Measurements from ENCODE around the gene CASD1.
A peak's percentile ranks its signal among the peaks of the same experiment; 100 is the strongest.

Gene CASD1

GRCh38 chr7:94514917-94515316, 5.3 kb downstream of the CASD1 start:
- no peak overlapping the region for H3K4me3 ChIP-seq (ENCODE audit: low read length)
- no peaks in the 10 kb centered on the region for H3K9me2 ChIP-seq (replicated peaks; ENCODE audit: insufficient read depth, low read length)
- H3K4me1 ChIP-seq (ENCODE audit: low read length) = peaks cover 11% of the 10 kb centered on the region
- peaks cover 66% of the 10 kb centered on the region for H3K79me2 ChIP-seq (ENCODE audit: low read length)
- H4K20me1 ChIP-seq (ENCODE audit: insufficient read depth, low read length) = no peaks in the 10 kb centered on the region; the same call in 1 of the 2 replicates
- H3F3A ChIP-seq (ENCODE audit: insufficient read depth, low read length) = no peaks in the 10 kb centered on the region
- no peak overlapping the region for H2AFZ ChIP-seq (ENCODE audit: low read length)
- no peak for DNase-seq
- no peaks in the 10 kb centered on the region for H3K36me3 ChIP-seq (replicated peaks; ENCODE audit: insufficient read depth, low read length)
- H3K9me3 ChIP-seq (replicated peaks; ENCODE audit: insufficient read depth, low read length) = no peaks in the 10 kb centered on the region
- no peak overlapping the region for H3K27ac ChIP-seq (ENCODE audit: low read length)
- no peak overlapping the region for H3K4me2 ChIP-seq (ENCODE audit: low read depth, low read length)
- no peak for TF ChIP-seq EZH2phosphoT487 (IDR thresholded peaks at IDR 0.05; ENCODE audit: low read length)
- no peak for TF ChIP-seq CTCF (IDR thresholded peaks at IDR 0.05; ENCODE audit: low read length)
- TF ChIP-seq EZH2 (optimal IDR thresholded peaks at IDR 0.05; ENCODE audit: low read depth, low read length) = no peak
- H3K27me3 ChIP-seq (replicated peaks; ENCODE audit: insufficient read depth, low read length) = no peaks in the 10 kb centered on the region
- H3K9ac ChIP-seq (ENCODE audit: low read length) = no peak overlapping the region

GRCh38 chr7:94525923-94526322, 16.3 kb downstream of the CASD1 start:
- Histone ChIP-seq H3K9me2 (replicated peaks; ENCODE audit: insufficient read depth, low read length) (no peaks in the 10 kb centered on the region), H3K4me2 (ENCODE audit: low read depth, low read length) (no peak overlapping the region), H3K27me3 (replicated peaks; ENCODE audit: insufficient read depth, low read length) (no peaks in the 10 kb centered on the region), H3K36me3 (replicated peaks; ENCODE audit: insufficient read depth, low read length) (no peaks in the 10 kb centered on the region), H3K9ac (ENCODE audit: low read length) (no peak overlapping the region), H4K20me1 (ENCODE audit: insufficient read depth, low read length) (no peaks in the 10 kb centered on the region), H2AFZ (ENCODE audit: low read length) (no peak overlapping the region), H3K4me3 (ENCODE audit: low read length) (no peak overlapping the region), H3K9me3 (replicated peaks; ENCODE audit: insufficient read depth, low read length) (no peaks in the 10 kb centered on the region), H3K4me1 (ENCODE audit: low read length) (no peaks in the 10 kb centered on the region), H3K79me2 (ENCODE audit: low read length) (no peaks in the 10 kb centered on the region), H3K27ac (ENCODE audit: low read length) (no peak overlapping the region), H3F3A (ENCODE audit: insufficient read depth, low read length) (no peaks in the 10 kb centered on the region)
- peak; percentile 7 for DNase-seq
- TF ChIP-seq CTCF (IDR thresholded peaks at IDR 0.05; ENCODE audit: low read length) = no peak
- no peak for TF ChIP-seq EZH2phosphoT487 (IDR thresholded peaks at IDR 0.05; ENCODE audit: low read length)
- no peak for TF ChIP-seq EZH2 (optimal IDR thresholded peaks at IDR 0.05; ENCODE audit: low read depth, low read length)

- H3K9me2 ChIP-seq (replicated peaks; ENCODE audit: insufficient read depth, low read length) = no peaks in the 10 kb centered on the region
- H3K36me3 ChIP-seq (replicated peaks; ENCODE audit: insufficient read depth, low read length) = no peaks in the 10 kb centered on the region
- no peak overlapping the region for H3K4me3 ChIP-seq (ENCODE audit: low read length)
- H3K27ac ChIP-seq (ENCODE audit: low read length) = no peak overlapping the region
- H3K79me2 ChIP-seq (ENCODE audit: low read length) = no peaks in the 10 kb centered on the region
- no peaks in the 10 kb centered on the region for H3K4me1 ChIP-seq (ENCODE audit: low read length)
- TF ChIP-seq EZH2phosphoT487 (IDR thresholded peaks at IDR 0.05; ENCODE audit: low read length) (no peak), EZH2 (optimal IDR thresholded peaks at IDR 0.05; ENCODE audit: low read depth, low read length) (no peak), CTCF (IDR thresholded peaks at IDR 0.05; ENCODE audit: low read length) (no peak)
- H3K27me3 ChIP-seq (replicated peaks; ENCODE audit: insufficient read depth, low read length) = no peaks in the 10 kb centered on the region
- H3F3A ChIP-seq (ENCODE audit: insufficient read depth, low read length) = no peaks in the 10 kb centered on the region
- no peak overlapping the region for H3K9ac ChIP-seq (ENCODE audit: low read length)
- no peaks in the 10 kb centered on the region for H4K20me1 ChIP-seq (ENCODE audit: insufficient read depth, low read length)
- no peaks in the 10 kb centered on the region for H3K9me3 ChIP-seq (replicated peaks; ENCODE audit: insufficient read depth, low read length)
- no peak overlapping the region for H3K4me2 ChIP-seq (ENCODE audit: low read depth, low read length)
- no peak for DNase-seq
- H2AFZ ChIP-seq (ENCODE audit: low read length) = no peak overlapping the region
These were observed 19.9 kb downstream of the CASD1 start for GRCh38 chr7:94529516-94529915.

All from MM.1S (cell line).